Left renal pelvis (tissue), 4 donors: ENCODE data around the gene RBM38. TPM values are rescaled to one million over a fixed set of nuclear protein-coding genes. Genes with fewer than 3 reads are reported as not detected.
"Not testable (repeated sequence)": the region's sequence is repeated elsewhere in the genome, so short reads cannot be mapped to it uniquely, and the experiment has no call there.

Source experiments
- DNase-seq, 4 donors: peaks; one replicate each; pipeline ENCODE4 v3.0.0-alpha.2; 2013; ENCODE audit warnings: low read depth in 4 of 4, low spot score in 3 of 4
- polyA plus RNA-seq, 4 donors: library from polyadenylated mRNA; unstranded; fragments of 120-200 nt; gene quantifications; one replicate each; pipeline ENCODE4 v1.2.1, GENCODE V29; 2013; ENCODE audit not compliant: insufficient read length in 4 of 4

Gene RBM38
- 10 to 100 TPM; 20.9 to 37.5 (median 27.3) TPM for polyA plus RNA-seq

- DNase-seq = peak in 1 of 4 donors; percentile 58
Observed at GRCh38 chr20:57390604-57391438, at the start of gene RBM38. Gene RBM38 (plus strand): TSS chr20:57391396. CDS start chr20:57391582, 186 bp downstream.

GRCh38 chr20:57341663-57342062 is 49.5 kb upstream of the RBM38 start:
- no peak for DNase-seq

GRCh38 chr20:57342829-57343228 is 48.4 kb upstream of the RBM38 start:
- DNase-seq = no peak

- DNase-seq = peak in 2 of 4 donors; percentile 39 to 56
Observed at GRCh38 chr20:57346477-57346876, 44.7 kb upstream of the RBM38 start.

- no peak for DNase-seq
Observed at GRCh38 chr20:57347393-57347792, 43.8 kb upstream of the RBM38 start.

- not testable (repeated sequence) for DNase-seq
Observed at GRCh38 chr20:57348200-57348921, 42.8 kb upstream of the RBM38 start.

- DNase-seq = not testable (repeated sequence)
Observed at GRCh38 chr20:57348922-57349574, 42.1 kb upstream of the RBM38 start.

- DNase-seq = no peak
Observed at GRCh38 chr20:57350081-57350710, 41.0 kb upstream of the RBM38 start.

- DNase-seq = not testable (repeated sequence)
Observed at GRCh38 chr20:57350726-57351041, 40.5 kb upstream of the RBM38 start.

GRCh38 chr20:57351042-57351783 is 40.0 kb upstream of the RBM38 start, which contains the start of gene RAE1:
Gene RAE1 (plus strand): TSS chr20:57351255. CDS start chr20:57354039, 2,784 bp downstream.
- peak; percentile 79 to 90 (median 83) for DNase-seq

- DNase-seq = no peak
Observed at GRCh38 chr20:57352305-57352704, 38.9 kb upstream of the RBM38 start.

- DNase-seq = no peak
Observed at GRCh38 chr20:57353351-57353750, 37.8 kb upstream of the RBM38 start.

GRCh38 chr20:57361517-57361916 is 29.7 kb upstream of the RBM38 start:
- no peak for DNase-seq

- DNase-seq = no peak
Observed at GRCh38 chr20:57364451-57364850, 26.7 kb upstream of the RBM38 start.

- no peak for DNase-seq
Observed at GRCh38 chr20:57369596-57369995, 21.6 kb upstream of the RBM38 start.

GRCh38 chr20:57370316-57370715 is 20.9 kb upstream of the RBM38 start:
- DNase-seq = no peak

GRCh38 chr20:57371363-57371762 is 19.8 kb upstream of the RBM38 start:
- DNase-seq = no peak

GRCh38 chr20:57372157-57372556 is 19.0 kb upstream of the RBM38 start:
- no peak for DNase-seq

GRCh38 chr20:57372581-57373350 is 18.4 kb upstream of the RBM38 start:
- DNase-seq = no peak
